HS-27A (cell line): ENCODE measurements around the gene ZNF180.
"Not testable (repeated sequence)": the region's sequence is repeated elsewhere in the genome, so short reads cannot be mapped to it uniquely, and the experiment has no call there.

ENCODE experiments used
- DNase-seq: peaks from one replicate; pipeline ENCODE4 v3.0.0-alpha.2; 2012; ENCODE audit warnings: low read depth, missing footprints

Gene ZNF180

DNA sequence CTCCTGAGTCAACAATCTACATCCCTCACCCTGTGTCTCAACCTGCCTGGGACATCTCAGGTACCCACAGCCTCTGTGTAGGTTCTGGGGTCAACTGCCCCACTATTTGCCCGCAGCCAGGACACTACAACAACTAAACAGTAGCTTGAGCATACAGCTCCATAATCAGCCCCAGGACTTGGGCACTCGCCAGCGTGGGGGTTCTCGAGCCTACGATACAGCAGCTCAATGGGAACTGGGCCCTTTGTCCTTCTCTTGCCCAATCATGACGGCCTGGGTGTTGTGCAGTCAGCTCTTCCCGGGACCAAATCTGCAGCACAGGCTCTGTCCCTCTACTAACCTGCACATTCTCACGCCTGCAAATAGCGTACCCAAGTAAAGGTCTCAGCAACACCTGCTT lies 1.3 kb downstream of the ZNF180 start:
- DNase-seq = no peak

DNA sequence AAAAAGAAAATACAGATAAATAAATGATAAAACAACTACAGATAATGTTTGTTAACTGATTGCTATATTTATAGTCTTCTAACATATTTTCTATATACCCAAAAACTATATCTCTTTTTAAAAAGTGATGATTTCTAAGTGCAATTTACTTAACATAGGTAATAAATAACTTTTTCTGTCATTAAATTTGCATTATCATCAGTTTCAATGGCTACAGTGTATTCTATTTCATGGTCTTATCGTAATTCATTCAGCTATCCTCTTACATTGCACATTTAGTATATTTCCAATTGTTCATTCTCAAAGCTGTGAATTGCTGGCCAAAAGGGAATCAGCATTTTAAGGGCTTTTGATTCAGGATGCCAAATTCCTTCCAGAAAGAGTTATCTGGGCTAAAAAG lies 3.6 kb downstream of the ZNF180 start:
- no peak for DNase-seq

DNA sequence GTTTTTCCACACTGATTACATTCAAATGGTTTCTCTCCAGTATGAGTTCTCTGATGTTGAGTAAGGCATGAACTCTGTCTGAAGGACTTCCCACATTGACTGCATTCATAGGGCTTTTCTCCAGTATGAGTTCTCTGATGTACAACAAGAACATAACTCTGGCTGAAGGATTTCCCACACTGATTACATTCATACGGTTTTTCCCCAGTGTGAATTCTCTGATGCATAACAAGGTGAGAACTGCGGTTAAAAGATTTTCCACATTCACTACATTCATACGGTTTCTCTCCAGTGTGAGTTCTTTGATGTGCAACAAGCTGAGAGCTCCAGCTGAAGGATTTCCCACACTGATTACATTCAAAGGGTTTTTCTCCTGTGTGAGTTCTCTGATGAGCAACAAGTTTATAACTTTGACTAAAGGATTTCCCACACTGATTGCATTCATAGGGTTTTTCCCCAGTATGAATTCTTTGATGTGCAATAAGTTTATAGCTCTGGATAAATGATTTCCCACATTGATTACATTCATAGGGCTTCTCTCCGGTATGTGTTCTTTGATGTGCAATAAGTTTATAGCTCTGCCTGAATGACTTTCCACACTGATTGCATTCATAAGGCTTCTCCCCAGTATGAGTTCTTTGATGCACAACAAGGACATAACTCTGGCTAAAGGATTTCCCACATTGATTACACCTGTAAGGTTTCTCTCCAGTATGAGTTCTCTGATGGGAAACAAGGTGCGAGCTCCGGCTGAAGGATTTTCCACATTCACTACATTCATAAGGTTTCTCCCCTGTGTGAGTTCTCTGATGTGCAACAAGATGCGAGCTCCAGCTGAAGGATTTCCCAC lies 23.5 kb downstream of the ZNF180 start:
- peak; percentile 9 for DNase-seq

DNA sequence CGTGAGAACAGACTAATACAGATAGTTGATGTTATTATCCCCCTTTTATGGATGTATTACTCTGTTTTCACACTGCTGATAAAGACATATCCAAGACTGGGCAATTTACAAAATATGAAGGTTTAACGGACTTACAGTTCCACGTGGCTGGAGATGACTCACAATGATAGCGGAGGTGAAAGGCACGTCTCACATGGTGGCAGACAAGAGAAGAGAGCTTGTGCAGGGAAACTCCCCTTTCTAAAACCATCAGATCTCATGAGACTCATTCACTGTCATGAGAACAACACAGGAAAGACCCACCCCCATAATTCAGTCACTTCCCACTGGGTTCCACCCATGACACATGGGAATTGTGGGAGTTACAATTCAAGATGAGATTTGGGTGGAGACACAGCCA lies 31.6 kb downstream of the ZNF180 start:
- not testable (repeated sequence) for DNase-seq

DNA sequence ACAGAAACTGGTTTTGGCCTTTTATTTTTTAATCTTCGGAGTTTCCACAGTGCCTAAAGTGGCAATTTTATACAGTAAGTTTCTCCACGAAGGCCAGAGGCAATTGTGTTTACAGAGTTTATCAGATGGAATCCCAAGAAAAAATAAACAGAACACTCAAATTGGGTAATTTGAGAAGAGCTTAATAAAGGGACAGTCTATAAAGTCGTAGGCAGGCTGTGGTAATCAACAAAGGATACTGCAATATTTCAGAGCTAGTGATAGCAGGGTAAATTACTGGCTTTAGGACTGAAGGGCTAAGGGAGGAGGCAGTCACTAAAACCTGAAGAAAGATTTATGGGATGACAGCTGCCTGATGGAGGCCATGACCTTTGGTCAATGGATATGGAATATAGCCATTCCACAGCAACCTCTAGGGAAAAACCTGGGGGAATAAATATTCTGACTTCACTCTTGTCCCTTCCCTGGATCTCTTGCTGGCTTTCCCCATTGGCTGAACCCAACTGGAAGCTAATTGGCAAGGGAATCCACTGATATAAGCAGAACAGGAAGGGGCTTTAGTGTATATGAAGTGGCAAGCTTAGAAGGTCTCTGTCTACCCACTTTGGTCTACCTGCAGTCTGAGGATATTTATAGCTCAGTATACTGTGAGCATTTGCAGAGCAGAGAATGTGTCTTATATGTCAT lies 37.6 kb downstream of the ZNF180 start:
- not testable (repeated sequence) for DNase-seq

DNA sequence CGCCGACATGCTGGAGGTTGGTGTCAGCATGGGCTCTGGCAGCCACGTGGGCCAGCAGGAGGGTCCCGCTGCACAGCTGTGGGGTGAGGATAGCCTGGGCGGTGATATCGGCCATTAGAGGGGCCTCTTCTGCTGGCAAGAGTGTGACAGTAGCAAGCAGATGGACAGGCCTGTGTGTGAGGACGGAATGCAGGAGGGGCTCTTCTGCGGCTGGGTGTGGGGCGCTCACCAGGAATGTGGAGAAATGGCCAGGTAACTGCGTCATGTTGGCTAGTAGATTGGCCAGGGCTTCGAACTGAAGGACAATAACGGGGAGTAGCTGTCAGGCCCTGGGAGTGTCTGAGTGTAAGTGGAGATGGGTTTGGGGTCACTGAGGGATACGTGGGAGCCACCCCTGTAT lies 44.3 kb downstream of the ZNF180 start:
- not testable (repeated sequence) for DNase-seq

DNA sequence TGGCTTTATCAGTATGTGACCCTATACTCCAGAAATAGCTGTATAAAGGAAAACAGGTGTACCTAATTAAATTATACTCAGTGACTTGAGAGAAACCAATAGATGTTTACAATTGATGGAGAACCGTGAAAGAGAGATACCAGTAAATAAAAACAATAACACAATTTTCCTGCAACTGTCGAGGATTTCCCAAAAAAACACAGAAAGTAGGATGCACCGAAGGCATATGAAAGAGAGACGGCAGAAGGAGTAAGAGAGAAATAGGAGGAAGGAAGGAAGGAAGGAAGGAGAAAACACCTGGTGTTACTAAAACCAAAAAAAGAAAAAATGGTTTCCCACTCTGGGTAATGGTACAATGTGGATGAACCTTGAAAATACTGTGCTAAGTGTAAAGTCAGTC lies 45.2 kb downstream of the ZNF180 start:
- DNase-seq = no peak

DNA sequence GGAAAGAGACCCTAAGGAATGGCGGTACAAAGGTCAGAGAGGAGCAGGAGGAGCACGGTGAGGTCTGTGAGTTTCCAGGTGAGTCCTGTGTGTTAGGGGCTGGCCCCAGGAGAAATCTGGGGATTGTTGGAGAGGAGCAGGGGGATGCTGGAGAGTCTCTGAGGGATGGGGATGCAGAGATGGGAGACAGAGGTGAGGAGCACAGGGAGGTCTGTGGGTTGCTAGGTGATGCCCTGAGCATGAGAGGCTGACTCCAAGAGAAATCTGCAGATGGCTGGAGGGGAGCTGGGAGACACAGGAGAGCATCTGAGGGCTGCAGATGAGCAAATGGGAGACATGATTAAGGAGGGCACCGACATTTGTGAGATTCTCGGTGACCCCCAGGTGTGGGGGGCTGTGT lies 48.0 kb downstream of the ZNF180 start:
- DNase-seq = no peak

DNA sequence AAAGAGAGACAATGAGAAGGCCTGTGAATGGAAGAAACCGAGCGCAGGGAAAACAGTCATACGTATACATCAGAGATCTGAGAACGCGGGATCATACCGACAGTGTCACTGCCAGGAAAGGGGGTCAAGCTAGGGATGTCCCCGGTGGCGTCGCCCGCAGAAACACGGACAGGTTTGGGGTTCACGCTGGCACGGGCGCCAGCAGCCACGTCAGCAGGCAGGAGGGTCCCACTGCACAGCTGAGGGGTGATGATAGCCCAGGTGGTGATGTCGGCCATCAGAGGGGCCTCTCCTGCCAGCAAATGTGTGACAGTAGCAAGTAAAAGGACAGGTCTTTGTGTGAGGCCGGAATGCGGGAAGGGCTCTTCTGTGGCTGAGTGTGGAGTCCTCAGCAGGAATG lies 48.6 kb downstream of the ZNF180 start:
- DNase-seq = no peak

DNA sequence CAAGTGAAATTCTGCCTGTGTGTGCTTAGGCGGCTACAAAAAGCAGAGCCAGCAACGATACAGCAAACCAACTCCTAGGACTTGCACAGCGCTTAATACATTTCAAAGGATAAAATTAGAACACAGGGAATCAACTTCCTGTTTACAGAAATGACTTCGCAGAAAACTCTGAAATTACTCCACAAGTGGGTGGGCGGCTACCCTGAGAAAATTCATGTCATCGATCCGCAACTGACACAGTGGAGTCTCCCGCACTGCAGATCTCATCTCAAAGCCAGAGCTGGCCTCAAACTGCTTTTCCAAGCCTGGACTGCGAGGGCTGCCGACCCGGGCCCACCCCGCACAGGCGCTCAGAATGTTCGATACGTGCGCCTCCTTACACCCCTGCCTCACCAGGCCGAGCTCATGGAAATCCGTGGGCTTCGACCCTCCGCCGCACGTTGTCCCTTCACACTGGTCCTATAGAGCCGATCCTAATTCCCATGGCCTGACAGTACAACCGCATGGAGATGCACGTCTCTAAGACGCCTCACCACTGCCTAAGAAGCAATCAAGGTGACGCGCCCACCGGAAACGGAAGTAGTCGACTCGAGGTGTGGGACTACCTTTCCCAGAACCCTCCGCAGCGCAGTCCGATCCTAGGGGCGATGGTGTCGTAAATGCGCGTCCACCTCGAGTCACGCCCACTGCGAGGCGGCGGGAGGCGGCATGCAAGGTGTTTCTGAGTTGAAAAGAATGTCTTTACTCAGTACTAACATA lies 52.2 kb downstream of the ZNF180 start, which contains the start of gene ZNF229:
ZNF229 (minus strand) TSS at position 557 of the 759 bp plus-strand sequence. CDS start 5,625 bp downstream, outside the sequence.
- no peak for DNase-seq

DNA sequence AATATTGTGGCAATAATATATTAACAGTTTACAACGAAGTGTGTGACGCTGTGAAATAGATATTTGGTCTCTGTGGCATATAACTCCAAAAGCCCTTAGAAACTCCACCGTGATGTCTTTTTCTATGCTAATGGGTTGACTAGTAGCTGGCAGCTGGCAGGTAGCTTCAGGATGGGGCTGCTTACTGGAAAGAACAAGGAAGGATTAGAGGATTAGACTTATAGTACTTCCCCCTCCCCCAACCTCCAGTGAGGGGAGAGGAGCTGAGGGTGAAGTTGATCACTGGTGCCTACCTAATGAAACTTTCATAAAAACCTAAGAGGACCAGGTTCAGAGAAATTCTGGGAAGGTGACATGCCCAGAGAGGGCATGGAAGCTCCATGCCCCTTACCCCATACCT lies 61.9 kb downstream of the ZNF180 start:
- DNase-seq = no peak

DNA sequence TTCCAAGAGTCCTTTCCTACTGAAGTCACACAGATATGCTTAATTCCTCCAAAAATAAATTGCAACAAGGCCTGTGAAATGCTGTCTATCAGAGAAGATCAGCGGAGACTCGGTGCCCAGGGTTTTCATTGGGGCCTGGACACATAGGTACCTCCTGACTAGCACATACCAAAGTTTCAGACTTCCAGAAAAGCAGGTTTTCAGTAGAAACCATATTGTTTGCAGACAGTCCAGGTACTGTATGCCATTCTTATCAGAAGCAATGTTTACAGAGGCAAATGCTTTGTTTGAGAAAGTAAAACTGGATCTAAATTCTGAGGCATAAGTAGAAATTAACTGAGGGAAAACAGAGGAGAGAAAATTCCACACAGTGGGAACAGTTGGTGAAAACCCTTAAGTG lies 64.9 kb downstream of the ZNF180 start:
- DNase-seq = no peak

DNA sequence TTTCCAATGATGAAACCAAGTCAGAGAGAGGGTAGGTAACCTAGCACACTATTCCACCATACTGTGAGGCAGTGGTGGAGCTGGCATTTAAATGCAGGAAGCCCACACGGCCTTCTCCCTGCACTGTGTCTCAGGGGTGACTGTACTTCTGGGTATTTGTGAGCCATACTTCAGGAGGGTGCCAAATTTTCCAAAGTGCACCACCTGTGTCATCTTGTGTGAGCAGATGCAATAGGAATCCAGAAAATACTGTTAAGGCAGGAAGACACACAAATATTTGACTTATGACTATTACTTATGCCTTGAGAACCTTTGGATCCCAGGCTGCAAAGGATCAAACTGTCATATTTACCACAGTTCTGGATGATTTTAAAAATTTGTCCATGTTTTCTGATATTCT lies 69.4 kb downstream of the ZNF180 start:
- peak; percentile 12 for DNase-seq
